Measurements from ENCODE around the gene RAI14.

GRCh38 chr5:34756781-34757624 lies 100.9 kb downstream of the RAI14 start:
- no peak for TF ChIP-seq CTCF (IDR thresholded peaks at IDR 0.05; ENCODE audit: low read depth, low read length)
- TF ChIP-seq EZH2phosphoT487 (IDR thresholded peaks at IDR 0.05; ENCODE audit: low read depth) = no peak

Measured in OCI-LY3 (cell line).